CD4-positive, alpha-beta T cell treated with Interleukin-15 for 4 hours (primary cell): ENCODE results near the gene ATG5.
"Not testable (repeated sequence)": the region's sequence is repeated elsewhere in the genome, so short reads cannot be mapped to it uniquely, and the experiment has no call there.

Experiments
- DNase-seq: peaks from one replicate; pipeline ENCODE4 v3.0.0-alpha.2; 2020; ENCODE audit warnings: low spot score

Gene ATG5

GRCh38 chr6:106257195-106257594 lies 68.4 kb downstream of the ATG5 start:
- no peak for DNase-seq

- DNase-seq = no peak
Observed at GRCh38 chr6:106256201-106256968, 69.2 kb downstream of the ATG5 start.

- no peak for DNase-seq
Observed at GRCh38 chr6:106255306-106255705, 70.3 kb downstream of the ATG5 start.

- DNase-seq = no peak
Observed at GRCh38 chr6:106254636-106255035, 70.9 kb downstream of the ATG5 start.

GRCh38 chr6:106253731-106254130 lies 71.8 kb downstream of the ATG5 start:
- DNase-seq = no peak

- no peak for DNase-seq
Observed at GRCh38 chr6:106253172-106253571, 72.4 kb downstream of the ATG5 start.

GRCh38 chr6:106252687-106253086 lies 72.9 kb downstream of the ATG5 start:
- no peak for DNase-seq

- not testable (repeated sequence) for DNase-seq
Observed at GRCh38 chr6:106251531-106252255, 73.9 kb downstream of the ATG5 start.

- no peak for DNase-seq
Observed at GRCh38 chr6:106250953-106251352, 74.6 kb downstream of the ATG5 start.

- DNase-seq = no peak
Observed at GRCh38 chr6:106249658-106250057, 75.9 kb downstream of the ATG5 start.

GRCh38 chr6:106247733-106248132 lies 77.8 kb downstream of the ATG5 start:
- peak; percentile 4 for DNase-seq

- DNase-seq = no peak
Observed at GRCh38 chr6:106247293-106247692, 78.3 kb downstream of the ATG5 start.

- DNase-seq = no peak
Observed at GRCh38 chr6:106244931-106245330, 80.6 kb downstream of the ATG5 start.

GRCh38 chr6:106244521-106244920 lies 81.0 kb downstream of the ATG5 start:
- no peak for DNase-seq

GRCh38 chr6:106243261-106243660 lies 82.3 kb downstream of the ATG5 start:
- no peak for DNase-seq

- no peak for DNase-seq
Observed at GRCh38 chr6:106241498-106241897, 84.1 kb downstream of the ATG5 start.

GRCh38 chr6:106237286-106237685 lies 88.3 kb downstream of the ATG5 start:
- DNase-seq = no peak

GRCh38 chr6:106229876-106230445 lies 95.6 kb downstream of the ATG5 start:
- not testable (repeated sequence) for DNase-seq

GRCh38 chr6:106227612-106228507 lies 97.7 kb downstream of the ATG5 start:
- DNase-seq = no peak

- no peak for DNase-seq
Observed at GRCh38 chr6:106226676-106227075, 98.9 kb downstream of the ATG5 start.

GRCh38 chr6:106225581-106225980 lies 100.0 kb downstream of the ATG5 start:
- DNase-seq = no peak

- peak; percentile 82 for DNase-seq
Observed at GRCh38 chr6:106223300-106223930, 102.1 kb downstream of the ATG5 start.
